Right lobe of liver (tissue), 6 donors: ENCODE measurements around the gene AOAH. TPM values are rescaled to one million over a fixed set of nuclear protein-coding genes. Genes with fewer than 3 reads are reported as not detected.
"Not testable (repeated sequence)": the region's sequence is repeated elsewhere in the genome, so short reads cannot be mapped to it uniquely, and the experiment has no call there.

Experiments used
- ATAC-seq, 4 donors: fragments of 200-7000 bp; cut with Tn5 transposase; one replicate each; pipeline ENCODE4 v1.9.1; 2020; ENCODE audit warnings: mild to moderate bottlenecking in 4 of 4, moderate library complexity in 4 of 4
- DNase-seq, 3 donors: peaks; one replicate each; pipeline ENCODE4 v3.0.0-alpha.2; 2020
- H3K27ac ChIP-seq, 3 donors: fragments of 200-600 bp; one replicate each; pipeline ENCODE4 v1.8.0; 2022
- H3K27me3 ChIP-seq, 2 donors: fragments of 200-600 bp; one replicate each; pipeline ENCODE4 v1.8.0; 2022
- H3K36me3 ChIP-seq, 4 donors: fragments of 200-600 bp; sonication (generic) in 1 of 4; one replicate each; pipeline versions ENCODE4 v1.5.1 to v1.8.0; 2017 to 2022; ENCODE audit warnings: control low read depth in 1 of 4
- H3K4me1 ChIP-seq, 4 donors: fragments of 200-600 bp; sonication (generic) in 1 of 4; one replicate each; pipeline versions ENCODE4 v1.5.1 to v1.8.0; 2017 to 2022; ENCODE audit warnings: control low read depth in 1 of 4
- H3K4me3 ChIP-seq, 3 donors: fragments of 200-600 bp; one replicate each; pipeline ENCODE4 v1.8.0; 2022
- H3K9me3 ChIP-seq, 4 donors: fragments of 200-600 bp; sonication (generic) in 1 of 4; one replicate each; pipeline versions ENCODE4 v1.5.1 to v1.8.0; 2017 to 2022; ENCODE audit warnings: control low read depth in 1 of 4
- CTCF ChIP-seq, 4 donors: fragments of 200-600 bp in 3 of 4; fragments of 450-650 bp in 1 of 4; IDR thresholded peaks; one replicate each; pipeline versions ENCODE4 v1.5.1 to v1.8.0; 2016 to 2022; ENCODE audit warnings: antibody characterized with exemption in 4 of 4, mild to moderate bottlenecking in 2 of 4
- POLR2A ChIP-seq: fragments of 450-650 bp; IDR thresholded peaks from one replicate; pipeline ENCODE4 v1.6.1; 2017; ENCODE audit warnings: antibody characterized with exemption, mild to moderate bottlenecking
- WGBS: methylation state at CpG from one replicate; pipeline ENCODE4 v1.1.6; 2018; ENCODE audit warnings: low coverage, low lambda C conversion rate; ENCODE audit not compliant: insufficient coverage; ENCODE audit errors: missing lambda C conversion rate; 5-methylcytosine and 5-hydroxymethylcytosine counted together
- intact Hi-C, 2 donors: fragments of 100-400 bp; cut with DNase I; formaldehyde crosslinking; loops; one replicate each; pipeline versions ENCODE4 v1.11.2 to v1.14.1; 2022
- total RNA-seq, 6 experiments: library from RNA; depleted of rRNA in 2 of 6; stranded (reverse); fragments of >200 nt in 2 of 6; fragmentation: NEBNext Ultra II Directional in 3 of 6; extraction: Animal tissue kit (Norgen Biotek cat#: 25700) in 3 of 6; gene quantifications; one replicate each; pipeline versions ENCODE4 v1.1.0 to v1.2.4, GENCODE V29; 2016 to 2023
- donor health status: DM: no; HTN: yes; CAD: no.
- donor health status: DM: no; HTN: no; CAD: no.
- donor health status: DM: no; HTN: no; CAD: no.
- donor health status: DM: no; HTN: yes; CAD: no.
- donor health status: DM: no; HTN: yes; CAD: no.

The AOAH gene
- total RNA-seq, 6 experiments from 2014 or later = 2.9 to 11.3 (median 6.4) TPM

- H3K36me3 ChIP-seq = no peaks in the 10 kb centered on the region
- ATAC-seq = no peak
Measured at GRCh38 chr7:36484265-36484664, 240.0 kb downstream of the AOAH start.

GRCh38 chr7:36483853-36484252 lies 240.4 kb downstream of the AOAH start:
- not testable (repeated sequence) for H3K4me1 ChIP-seq, DNase-seq, H3K27me3 ChIP-seq, H3K36me3 ChIP-seq, H3K4me3 ChIP-seq, H3K9me3 ChIP-seq, H3K27ac ChIP-seq, ATAC-seq
- 50% methylated on average over 2 of the region's 4 CpGs for WGBS
- intact Hi-C loops = loop anchor here (10.0 kb wide), 2 partner anchors 181 to 191 kb away; no protein-coding TSS in a partner anchor

More at GRCh38 chr7:36484265-36484664, 240.0 kb downstream of the AOAH start:
- H3K27ac ChIP-seq = no peak overlapping the region
- no peaks in the 10 kb centered on the region for H3K4me1 ChIP-seq
- TF ChIP-seq POLR2A (no peak), CTCF (IDR thresholded peaks at IDR 0.05) (no peak)
- intact Hi-C loops = loop anchor here (10.0 kb wide), 2 partner anchors 181 to 191 kb away; no protein-coding TSS in a partner anchor
- no peak overlapping the region for H3K4me3 ChIP-seq
- WGBS = 70% methylated on average over 6 of the region's 8 CpGs
- no peaks in the 10 kb centered on the region for H3K9me3 ChIP-seq
- H3K27me3 ChIP-seq = no peaks in the 10 kb centered on the region
- no peak for DNase-seq

GRCh38 chr7:36478745-36479144 lies 245.5 kb downstream of the AOAH start:
- H3K9me3 ChIP-seq = no peaks in the 10 kb centered on the region
- DNase-seq = no peak
- TF ChIP-seq POLR2A (no peak), CTCF (IDR thresholded peaks at IDR 0.05) (no peak)
- intact Hi-C loops = no loop called here
- no peaks in the 10 kb centered on the region for H3K36me3 ChIP-seq
- 100% methylated on average over 2 of the region's 2 CpGs for WGBS
- no peaks in the 10 kb centered on the region for H3K4me1 ChIP-seq
- no peak for ATAC-seq
- no peak overlapping the region for H3K27ac ChIP-seq
- H3K27me3 ChIP-seq = no peaks in the 10 kb centered on the region
- no peak overlapping the region for H3K4me3 ChIP-seq

- TF ChIP-seq POLR2A (no peak), CTCF (IDR thresholded peaks at IDR 0.05) (no peak)
- ATAC-seq (no peak), DNase-seq (no peak)
- intact Hi-C loops = no loop called here
- Histone ChIP-seq H3K4me3 (no peak overlapping the region), H3K27me3 (no peaks in the 10 kb centered on the region), H3K4me1 (peaks cover 0 to 20% (median 2%) of the 10 kb centered on the region in 4 donors), H3K36me3 (no peaks in the 10 kb centered on the region), H3K9me3 (no peaks in the 10 kb centered on the region), H3K27ac (no peak overlapping the region)
- WGBS = 92% methylated on average over 3 of the region's 3 CpGs
Measured at GRCh38 chr7:36475381-36475780, 248.9 kb downstream of the AOAH start.

- peaks cover 0 to 20% (median 2%) of the 10 kb centered on the region in 4 donors for H3K4me1 ChIP-seq
- DNase-seq (no peak), ATAC-seq (no peak)
- H3K9me3 ChIP-seq = no peaks in the 10 kb centered on the region
- H3K27me3 ChIP-seq = no peaks in the 10 kb centered on the region
- H3K4me3 ChIP-seq = no peak overlapping the region
- intact Hi-C loops = no loop called here
- no peak overlapping the region for H3K27ac ChIP-seq
- no peaks in the 10 kb centered on the region for H3K36me3 ChIP-seq
- TF ChIP-seq POLR2A (no peak), CTCF (IDR thresholded peaks at IDR 0.05) (no peak)
Measured at GRCh38 chr7:36475011-36475342, 249.3 kb downstream of the AOAH start.
